GF-D8 (cell line): ENCODE data around the gene IL9R.
"Not testable (repeated sequence)": the region's sequence is repeated elsewhere in the genome, so short reads cannot be mapped to it uniquely, and the experiment has no call there.

Source experiments
- DNase-seq: peaks from one replicate; lab custom pipeline; 2025; lab: John Stamatoyannopoulos, UW

The IL9R gene

DNA sequence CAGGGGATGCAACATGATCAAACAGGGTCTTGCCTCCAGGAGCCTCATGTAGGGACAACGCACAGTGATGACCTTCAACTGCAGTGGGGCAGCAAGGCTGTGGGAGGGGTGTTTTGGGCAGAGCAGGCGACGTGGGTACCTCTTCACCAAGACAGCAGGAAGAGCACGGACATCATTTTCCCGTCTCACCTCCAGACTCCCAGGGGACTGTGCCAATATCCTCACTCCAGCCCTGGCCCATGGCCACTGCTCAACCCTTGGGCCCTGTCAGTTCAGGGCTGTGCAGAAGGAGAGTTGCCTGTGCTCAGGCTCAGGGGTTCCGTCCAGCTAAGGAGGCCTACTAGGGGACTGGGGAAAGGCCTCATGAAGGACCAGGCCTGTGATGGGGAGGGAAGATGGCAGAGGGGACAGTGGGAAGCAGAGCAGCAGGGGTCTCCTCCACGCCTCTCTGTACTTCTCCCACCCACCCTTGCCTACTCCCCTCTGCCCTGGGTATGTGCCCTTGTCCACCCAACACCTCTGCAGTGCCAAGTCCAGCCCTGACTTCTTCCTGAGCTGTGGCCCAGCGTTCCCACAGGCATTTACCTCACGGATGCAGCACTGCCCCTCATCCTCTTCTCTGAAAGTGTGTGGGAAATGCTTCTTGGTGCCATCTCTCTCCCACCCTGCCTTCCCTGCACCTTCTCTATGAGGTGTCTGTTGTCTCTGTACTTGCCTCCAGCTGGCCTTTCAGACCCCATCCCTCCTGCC is 1.4 kb downstream of the IL9R start:
- DNase-seq: no peak

DNA sequence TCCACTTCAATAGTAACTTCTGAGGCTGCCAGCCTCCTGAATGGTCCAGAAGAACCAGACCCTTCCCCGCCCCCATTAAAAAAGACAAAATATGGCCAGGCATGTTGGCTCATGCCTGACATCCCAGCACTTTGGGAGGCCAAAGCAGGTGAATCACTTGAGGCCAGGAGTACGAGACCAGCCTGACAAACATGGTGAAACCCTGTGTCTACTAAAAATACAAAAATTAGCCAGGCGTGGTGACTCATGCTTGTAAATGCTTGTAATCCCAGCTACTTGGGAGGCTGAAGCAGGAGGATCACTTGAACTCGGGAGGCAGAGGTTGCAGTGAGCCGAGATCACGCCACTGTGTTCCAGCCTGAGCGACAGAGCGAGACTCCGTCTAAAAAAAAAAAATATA is 2.3 kb downstream of the IL9R start:
- DNase-seq: not testable (repeated sequence)

DNA sequence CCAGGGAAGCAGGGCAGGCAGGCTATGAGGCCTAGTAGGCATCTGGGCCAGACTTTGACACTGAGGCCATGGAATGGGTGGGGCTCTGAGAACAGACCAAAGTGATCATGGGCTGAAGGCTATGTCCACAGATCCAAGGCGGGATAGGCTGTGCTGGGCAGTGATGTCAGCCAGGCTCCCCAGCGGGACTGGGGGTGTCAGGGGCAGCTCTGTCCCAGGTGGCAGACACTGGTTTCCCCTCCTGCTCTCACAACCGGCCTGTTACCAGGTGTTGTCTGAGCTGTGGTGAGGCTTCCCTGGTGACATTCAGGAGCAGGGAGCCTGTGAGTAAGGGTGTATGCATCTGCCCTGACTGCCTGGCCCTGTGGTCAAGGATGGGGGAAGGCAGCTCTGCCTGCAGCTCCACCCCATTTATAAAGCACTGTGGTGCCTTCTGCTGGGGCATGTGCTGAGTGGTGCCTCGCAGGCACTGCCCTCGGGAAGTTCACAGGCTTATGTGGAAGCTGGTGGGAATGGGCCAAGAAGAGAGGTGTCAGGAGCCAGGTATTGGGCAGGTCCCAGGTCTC is 2.9 kb downstream of the IL9R start:
- DNase-seq: no peak

DNA sequence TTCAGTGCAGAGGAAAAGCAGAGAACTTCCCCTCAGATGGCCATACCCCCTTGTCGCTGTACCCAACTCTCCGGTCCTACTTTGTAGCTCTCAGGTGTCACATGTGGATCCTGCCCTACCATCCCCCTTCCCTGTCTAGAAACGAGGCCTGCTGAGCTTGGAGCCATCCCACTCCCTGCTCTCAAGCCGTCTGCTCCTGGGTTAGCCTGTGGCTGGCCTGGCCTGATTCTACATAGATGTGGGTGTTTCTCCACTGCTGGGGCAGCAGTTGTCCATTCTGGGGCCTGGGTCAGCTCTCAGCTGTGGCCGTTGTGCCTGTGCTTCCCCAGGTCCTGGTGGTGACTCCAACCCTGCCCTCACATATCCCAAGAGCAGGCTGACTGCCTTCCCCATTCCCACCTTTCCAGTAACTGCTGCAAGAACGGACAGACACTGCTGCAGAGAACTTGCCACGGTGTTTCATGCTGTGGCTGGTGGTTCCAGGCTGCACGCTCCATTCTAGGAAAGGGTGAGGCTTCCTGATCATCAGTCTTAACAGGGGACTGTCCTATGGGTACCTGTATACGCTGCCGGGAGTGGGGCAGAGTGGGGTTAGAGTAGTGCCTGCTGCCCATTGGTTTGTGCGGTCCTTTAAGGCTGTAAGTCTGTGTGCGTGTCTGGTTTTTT is 3.6 kb downstream of the IL9R start:
- no peak for DNase-seq

DNA sequence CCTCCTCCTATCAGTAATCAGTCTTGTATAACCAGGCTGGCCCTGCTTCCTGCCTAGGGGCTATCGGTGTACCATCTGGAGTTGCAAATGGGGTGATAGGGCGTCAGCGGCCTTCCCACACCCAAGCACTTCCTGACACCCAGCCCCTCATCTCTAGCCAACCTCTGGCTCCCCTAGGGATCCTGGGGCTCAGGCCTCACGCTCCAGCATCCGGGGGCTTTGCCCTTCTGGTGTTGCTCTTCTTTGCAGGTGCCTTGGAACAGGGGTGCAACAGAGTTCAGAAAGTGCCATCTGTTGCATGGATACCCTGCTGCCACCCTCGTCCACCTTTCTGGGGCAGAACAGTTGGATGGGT is 4.1 kb downstream of the IL9R start:
- DNase-seq: no peak

DNA sequence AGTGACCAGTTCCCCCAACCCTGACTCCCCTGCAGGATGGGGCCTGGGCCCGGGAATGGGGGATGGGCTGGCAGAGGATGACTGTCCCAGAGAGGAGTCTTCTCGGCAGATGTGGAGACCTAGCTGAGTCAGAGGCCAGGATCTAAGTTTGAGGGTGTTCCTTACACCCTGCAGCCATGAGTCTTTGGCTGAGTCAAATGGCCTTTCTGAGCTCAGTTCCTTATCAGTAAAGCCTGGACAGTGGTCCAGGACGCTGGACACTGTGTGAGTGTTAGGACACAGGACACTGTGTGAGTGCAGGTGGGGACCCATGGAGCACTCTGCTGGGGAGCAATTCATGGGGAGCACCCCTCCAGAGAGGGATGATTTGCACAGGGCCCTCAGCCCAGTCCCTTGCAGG is 5.0 kb downstream of the IL9R start:
- DNase-seq: no peak

DNA sequence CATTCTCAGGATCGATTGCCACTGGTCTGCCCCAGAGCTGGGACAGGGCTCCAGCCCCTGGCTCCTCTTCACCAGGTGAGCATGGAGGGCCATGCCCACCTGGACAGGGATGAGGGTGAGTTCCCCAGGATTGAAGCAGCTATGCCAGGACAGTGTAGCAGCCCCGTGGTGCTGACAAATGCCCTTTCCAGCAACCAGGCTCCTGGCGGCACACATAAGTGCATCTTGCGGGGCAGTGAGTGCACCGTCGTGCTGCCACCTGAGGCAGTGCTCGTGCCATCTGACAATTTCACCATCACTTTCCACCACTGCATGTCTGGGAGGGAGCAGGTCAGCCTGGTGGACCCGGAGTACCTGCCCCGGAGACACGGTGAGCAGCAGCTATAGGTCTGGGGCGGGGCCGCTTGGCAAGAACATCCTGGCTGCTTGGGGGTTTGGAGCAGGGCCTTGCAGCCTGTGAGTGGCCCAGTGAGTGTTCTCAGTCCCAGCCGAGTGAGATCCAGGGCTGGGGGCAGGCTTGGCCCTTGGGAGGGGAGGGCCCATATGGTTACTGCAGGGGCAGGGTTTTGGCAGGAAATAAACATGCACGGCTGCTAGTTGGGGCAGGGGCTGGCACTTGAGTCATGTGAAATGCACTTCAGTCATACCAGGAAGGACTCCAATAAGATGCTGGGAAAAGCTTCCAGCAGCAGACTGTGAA is 6.1 kb downstream of the IL9R start:
- DNase-seq: no peak

DNA sequence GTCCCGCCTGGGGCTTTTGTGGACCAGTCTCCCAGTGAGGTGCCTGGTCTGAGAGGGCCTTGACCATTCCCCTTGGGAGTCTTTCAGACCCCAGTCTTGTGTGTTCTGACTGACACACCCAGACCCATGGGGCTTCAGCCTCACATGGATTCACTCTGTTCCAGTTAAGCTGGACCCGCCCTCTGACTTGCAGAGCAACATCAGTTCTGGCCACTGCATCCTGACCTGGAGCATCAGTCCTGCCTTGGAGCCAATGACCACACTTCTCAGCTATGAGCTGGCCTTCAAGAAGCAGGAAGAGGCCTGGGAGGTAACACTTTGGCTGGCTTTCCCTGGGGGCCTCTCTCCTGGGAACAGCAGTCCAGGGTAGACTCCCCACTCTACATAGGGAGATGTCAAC is 6.8 kb downstream of the IL9R start:
- DNase-seq: no peak

DNA sequence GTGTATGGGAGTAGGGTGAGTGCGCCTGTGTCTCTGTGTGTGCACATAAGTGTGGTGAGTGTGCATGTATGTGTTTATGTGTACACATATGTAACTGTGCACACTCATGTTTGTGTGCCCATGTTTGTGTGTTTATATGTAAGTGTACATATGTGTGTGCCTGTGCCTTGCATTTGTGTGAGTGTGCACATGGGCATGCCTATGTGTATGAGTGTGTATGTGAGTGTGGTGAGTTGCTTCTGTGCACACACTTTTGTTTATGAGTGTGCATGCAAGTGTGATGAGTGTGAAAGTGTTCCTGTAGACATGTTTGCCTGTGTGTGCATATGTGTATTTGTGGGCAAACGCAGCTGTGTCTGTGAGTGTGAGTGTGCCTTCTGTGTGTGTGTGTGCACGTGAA is 7.2 kb downstream of the IL9R start:
- no peak for DNase-seq

DNA sequence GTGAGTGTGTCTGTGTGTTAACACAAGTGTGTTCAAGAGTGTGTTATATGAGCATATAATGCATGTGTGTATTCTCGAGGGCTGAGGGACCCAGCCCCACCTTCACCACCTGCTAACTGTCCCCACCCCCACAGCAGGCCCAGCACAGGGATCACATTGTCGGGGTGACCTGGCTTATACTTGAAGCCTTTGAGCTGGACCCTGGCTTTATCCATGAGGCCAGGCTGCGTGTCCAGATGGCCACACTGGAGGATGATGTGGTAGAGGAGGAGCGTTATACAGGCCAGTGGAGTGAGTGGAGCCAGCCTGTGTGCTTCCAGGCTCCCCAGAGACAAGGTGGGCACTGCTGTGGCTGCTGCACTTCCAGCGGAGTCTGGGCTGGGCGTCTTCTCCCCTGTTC is 7.6 kb downstream of the IL9R start:
- DNase-seq: no peak

DNA sequence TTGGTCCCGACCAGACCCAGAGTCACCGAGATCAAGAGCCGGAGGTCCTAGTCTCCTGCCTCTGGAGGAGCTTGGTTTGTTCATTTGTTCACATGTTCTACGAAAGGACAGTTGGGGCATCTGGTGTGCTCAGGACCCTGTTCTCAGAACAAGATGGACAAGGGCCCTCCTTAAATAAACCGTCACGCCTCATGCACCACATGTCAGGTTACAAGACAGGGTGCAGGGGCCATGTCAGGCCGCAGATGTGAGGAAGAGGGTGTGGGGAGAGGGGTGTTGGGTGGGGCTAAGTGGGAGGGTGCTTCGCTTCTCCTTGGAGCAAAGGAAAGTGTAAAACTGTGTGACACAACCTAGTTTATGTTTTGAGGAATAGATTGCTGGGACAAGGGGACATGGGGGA is 9.0 kb downstream of the IL9R start:
- DNase-seq: not testable (repeated sequence)

DNA sequence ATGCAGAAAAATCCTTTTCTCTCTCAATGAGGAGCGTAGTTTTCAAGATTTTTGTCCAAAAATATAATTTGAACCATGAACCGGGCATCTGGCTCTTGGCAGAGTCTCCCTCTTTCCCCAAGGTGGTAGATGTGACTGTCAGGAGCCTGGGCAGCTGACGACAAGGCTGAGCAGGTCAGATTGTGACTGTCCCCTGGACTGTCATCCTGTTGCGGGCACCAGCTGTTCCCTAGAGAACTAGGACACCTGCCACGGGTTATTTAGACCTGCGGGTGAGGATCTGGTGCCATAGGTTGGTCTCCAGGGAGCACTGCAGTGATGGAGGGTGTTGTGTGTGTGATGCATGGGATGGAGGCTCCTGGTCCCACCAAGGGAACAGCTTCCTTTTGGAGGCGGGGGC is 10.9 kb downstream of the IL9R start:
- not testable (repeated sequence) for DNase-seq

DNA sequence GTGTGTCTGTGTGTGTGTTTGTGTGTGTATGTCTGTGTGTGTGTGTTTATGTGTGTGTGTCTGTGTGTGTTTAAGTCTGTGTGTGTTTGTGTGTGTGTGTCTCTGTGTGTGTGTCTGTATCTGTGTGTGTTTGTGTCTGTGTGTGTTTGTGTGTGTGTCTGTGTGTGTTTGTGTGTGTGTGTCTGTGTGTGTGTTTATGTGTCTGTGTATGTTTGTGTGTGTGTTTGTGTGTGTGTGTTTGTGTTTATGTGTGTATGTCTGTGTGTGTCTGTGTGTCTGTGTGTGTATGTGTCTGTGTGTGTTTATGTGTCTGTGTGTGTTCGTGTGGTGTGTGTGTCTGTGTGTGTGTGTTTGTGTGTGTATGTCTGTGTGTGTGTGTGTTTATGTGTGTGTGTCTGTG is 11.4 kb downstream of the IL9R start:
- DNase-seq: no peak

DNA sequence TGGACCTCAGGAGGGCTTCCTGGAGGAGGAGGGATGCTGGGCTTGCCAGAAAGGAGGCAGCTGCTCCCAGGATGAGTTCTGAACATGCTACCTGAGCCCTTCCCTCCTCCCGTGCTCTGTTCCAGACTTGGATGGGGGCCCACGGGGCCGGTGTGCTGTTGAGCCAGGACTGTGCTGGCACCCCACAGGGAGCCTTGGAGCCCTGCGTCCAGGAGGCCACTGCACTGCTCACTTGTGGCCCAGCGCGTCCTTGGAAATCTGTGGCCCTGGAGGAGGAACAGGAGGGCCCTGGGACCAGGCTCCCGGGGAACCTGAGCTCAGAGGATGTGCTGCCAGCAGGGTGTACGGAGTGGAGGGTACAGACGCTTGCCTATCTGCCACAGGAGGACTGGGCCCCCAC is 12.2 kb downstream of the IL9R start:
- not testable (repeated sequence) for DNase-seq

DNA sequence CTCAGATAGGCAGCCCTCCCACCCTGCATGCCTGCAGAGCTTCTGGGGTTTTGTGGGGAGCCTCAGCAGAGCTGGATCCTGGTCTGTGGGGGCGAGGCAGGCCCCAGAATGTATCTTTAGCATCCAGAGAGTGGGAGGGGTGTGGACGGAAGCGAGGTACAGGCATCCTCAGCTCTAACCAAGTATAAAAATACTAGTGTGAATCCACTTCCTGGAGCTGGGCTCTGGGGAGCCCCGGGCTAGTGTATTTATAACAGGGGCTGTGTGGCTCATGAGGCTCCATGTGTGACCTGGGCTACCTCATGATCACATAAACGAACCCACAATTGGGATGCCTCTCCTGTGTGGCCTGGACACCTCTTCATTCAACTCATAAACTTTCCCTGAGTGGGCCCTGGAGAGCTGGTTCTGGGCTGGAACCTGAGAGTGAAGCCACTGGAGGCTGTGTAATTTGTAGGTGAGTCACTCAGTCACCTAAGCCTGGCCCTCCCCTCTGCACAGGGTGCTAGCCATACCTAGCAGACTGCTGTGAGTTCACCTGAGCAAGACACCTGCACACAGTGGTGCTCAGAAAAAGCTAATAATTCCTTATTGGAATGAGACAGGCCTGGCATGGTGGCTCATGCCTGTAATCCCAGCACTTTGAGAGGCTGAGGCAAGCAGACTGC is 15.9 kb downstream of the IL9R start:
- not testable (repeated sequence) for DNase-seq

DNA sequence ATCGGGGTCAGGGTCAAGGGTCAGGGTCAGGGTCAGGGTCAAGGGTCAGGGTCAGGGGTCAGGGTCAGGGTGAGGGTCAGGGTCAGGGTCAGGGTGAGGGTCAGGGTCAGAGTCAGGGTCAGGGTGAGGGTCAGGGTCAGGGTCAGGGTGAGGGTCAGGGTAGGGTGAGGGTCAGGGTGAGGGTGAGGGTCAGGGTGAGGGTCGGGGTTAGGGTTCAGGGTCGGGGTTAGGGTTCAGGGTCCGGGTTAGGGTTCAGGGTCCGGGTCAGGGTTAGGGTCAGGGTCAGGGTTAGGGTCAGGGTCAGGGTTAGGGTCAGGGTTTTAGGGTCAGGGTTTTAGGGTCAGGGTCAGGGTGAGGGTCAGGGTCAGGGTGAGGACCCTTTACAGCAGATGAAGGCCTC is 22.4 kb downstream of the IL9R start:
- not testable (repeated sequence) for DNase-seq

DNA sequence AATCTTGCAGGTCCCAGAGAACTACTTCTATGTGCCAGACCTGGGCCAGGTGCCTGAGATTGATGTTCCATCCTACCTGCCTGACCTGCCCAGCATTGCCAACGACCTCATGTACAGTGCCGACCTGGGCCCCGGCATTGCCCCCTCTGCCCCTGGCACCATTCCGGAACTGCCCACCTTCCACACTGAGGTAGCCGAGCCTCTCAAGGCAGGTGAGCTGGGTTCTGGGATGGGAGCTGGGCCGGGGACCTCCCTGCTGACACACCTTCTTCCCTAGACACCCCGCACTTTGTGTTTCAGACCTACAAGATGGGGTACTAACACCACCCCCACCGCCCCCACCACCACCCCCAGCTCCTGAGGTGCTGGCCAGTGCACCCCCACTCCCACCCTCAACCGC is 25.5 kb downstream of the IL9R start:
- not testable (repeated sequence) for DNase-seq

DNA sequence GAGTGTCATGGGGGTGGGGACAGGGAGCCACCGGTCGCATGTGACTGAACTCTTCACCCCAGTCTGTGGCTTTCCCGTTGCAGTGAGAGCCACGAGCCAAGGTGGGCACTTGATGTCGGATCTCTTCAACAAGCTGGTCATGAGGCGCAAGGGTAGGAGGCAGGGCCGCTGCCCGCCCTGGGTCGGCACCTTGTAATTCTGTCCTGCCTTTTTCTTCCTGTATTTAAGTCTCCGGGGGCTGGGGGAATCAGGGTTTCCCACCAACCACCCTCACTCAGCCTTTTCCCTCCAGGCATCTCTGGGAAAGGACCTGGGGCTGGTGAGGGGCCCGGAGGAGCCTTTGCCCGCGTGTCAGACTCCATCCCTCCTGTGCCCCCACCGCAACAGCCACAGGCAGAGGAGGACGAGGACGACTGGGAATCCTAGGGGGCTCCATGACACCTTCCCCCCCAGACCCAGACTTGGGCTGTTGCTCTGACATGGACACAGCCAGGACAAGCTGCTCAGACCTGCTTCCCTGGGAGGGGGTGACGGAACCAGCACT is 27.5 kb downstream of the IL9R start:
- not testable (repeated sequence) for DNase-seq

DNA sequence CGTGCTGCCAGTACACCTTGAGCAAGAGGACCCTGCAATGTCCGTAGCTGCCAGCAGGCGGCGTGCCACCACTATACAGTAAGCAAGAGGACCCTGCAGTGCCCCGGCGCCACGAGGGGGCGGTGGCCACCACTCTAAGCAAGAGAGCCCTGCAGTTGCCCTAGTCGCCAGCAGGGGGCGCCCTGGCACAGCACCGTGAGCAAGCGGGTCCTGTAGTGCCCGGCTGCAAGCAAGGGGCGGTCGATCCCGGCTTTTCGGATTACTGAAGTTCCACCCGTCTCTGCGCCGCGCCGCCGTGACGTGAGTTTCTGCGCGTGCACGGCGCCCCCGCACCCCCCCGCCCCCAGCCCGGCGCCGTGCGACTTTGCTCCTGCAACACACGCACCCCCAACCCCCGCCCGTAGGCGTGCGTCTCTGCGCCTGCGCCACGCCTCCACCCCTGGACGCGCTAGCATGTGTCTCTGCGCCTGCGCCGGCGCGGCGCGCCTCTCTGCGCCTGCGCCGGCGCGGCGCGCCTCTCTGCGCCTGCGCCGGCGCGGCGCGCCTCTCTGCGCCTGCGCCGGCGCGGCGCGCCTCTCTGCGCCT is 31.2 kb downstream of the IL9R start:
- not testable (repeated sequence) for DNase-seq

DNA sequence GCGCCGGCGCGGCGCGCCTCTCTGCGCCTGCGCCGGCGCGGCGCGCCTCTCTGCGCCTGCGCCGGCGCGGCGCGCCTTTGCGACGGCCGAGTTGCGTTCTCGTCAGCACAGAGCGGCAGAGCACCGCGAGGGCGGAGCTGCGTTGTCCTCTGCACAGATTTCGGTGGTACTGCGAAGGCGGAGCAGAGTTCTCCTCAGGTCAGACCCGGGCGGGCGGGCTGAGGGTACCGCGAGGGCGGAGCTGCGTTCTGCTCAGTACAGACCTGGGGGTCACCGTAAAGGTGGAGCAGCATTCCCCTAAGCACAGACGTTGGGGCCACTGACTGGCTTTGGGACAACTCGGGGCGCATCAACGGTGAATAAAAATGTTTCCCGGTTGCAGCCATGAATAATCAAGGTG is 31.8 kb downstream of the IL9R start:
- not testable (repeated sequence) for DNase-seq

DNA sequence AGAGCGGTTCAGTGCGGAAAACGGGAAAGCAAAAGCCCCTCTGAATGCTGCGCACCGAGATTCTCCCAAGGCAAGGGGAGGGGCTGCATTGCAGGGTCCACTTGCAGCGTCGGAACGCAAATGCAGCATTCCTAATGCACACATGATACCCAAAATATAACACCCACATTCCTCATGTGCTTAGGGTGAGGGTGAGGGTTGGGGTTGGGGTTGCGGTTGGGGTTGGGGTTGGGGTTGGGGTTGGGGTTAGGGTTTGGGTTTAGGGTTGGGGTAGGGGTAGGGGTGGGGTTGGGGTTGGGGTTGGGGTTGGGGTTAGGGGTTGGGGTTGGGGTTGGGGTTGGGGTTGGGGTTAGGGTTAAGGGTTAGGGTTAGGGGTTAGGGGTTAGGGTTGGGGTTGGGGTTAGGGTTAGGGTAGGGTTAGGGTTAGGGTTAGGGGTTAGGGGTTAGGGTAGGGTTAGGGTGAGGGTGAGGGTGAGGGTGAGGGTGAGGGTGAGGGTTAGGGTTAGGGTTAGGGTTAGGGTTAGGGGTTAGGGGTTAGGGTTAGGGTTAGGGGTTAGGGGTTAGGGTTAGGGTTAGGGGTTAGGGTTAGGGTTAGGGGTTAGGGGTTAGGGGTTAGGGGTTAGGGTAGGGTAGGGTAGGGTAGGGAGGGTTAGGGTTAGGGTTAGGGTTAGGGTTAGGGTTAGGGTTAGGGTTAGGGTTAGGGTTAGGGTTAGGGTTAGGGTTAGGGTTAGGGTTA is 32.4 kb downstream of the IL9R start:
- not testable (repeated sequence) for DNase-seq
